Stimulated activated CD8-positive, alpha-beta memory T cell treated with anti-CD3 and anti-CD28 coated beads, Interleukin-7, amount 100 ng/mL, for 48 hours (primary cell): ENCODE measurements around the gene PKNOX1.
"Not testable (repeated sequence)": the region's sequence is repeated elsewhere in the genome, so short reads cannot be mapped to it uniquely, and the experiment has no call there.

Source experiments
- DNase-seq, 2 donors: peaks; one replicate each; pipeline ENCODE4 v3.0.0-alpha.2; 2020; ENCODE audit warnings: low read depth in 1 of 2; ENCODE audit errors: extremely low read depth in 1 of 2

The PKNOX1 gene

GRCh38 chr21:42949094-42949755, 25.1 kb upstream of the PKNOX1 start:
- DNase-seq, result not testable (repeated sequence)

- DNase-seq, result not testable (repeated sequence)
Observed at GRCh38 chr21:42951193-42951592, 23.2 kb upstream of the PKNOX1 start.

GRCh38 chr21:42956824-42957630, 17.3 kb upstream of the PKNOX1 start:
- no peak for DNase-seq

GRCh38 chr21:42958122-42958521, 16.2 kb upstream of the PKNOX1 start:
- not testable (repeated sequence) for DNase-seq

- DNase-seq, result no peak
Observed at GRCh38 chr21:42959728-42960127, 14.6 kb upstream of the PKNOX1 start.

- no peak for DNase-seq
Observed at GRCh38 chr21:42962380-42963007, 11.9 kb upstream of the PKNOX1 start.

- DNase-seq, result no peak
Observed at GRCh38 chr21:42964086-42964485, 10.3 kb upstream of the PKNOX1 start.

DNA sequence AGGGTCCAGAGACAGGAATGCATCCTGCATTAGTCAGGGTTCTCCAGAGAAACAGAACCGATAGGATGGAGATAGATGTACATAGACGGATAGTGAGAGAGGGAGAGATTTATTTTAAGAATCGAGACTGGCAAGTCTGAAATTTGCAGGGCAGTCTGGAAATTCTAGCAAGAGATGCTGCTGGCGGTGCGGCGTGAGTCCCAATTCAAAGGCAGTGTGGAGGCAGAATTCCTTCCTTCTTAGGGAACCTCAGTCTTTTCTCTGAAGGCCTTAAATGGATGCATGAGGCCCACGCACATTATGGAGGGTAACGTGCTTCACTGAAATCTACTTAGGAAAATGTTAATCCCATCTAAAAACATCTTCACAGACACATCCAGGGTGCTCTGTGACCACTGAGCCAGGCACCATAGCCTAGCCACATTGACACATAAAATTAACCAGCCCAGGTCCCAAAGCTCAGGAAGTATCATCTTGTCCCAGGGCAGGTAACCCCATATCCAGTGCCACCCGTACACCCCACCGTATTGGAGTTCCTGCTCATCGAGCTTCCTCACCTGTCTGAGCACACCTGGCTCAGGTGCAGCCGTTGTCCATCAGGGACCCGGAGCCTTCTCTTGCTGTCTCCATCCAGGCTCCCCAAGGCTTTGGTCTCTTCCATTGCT, 9.7 kb upstream of the PKNOX1 start:
- DNase-seq, result no peak

GRCh38 chr21:42965211-42965560, 9.2 kb upstream of the PKNOX1 start:
- no peak for DNase-seq

DNA sequence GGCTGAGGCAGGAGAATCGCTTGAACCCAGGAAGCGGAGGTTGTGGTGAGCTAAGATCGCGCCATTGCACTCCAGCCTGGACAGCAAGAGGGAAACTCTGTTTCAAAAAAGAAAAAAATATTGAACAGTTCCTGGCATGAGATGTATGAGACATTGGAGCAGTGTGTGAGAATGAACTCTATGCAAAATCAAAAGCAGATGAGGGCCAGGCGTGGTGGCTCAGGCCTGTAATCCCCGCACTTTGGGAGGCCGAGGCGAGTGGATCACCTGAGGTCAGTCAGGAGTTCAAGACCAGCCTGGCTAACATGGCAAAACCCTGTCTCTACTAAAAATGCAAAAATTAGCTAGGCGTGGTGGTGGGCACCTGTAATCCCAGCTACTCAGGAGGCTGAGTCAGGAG, 6.7 kb upstream of the PKNOX1 start:
- not testable (repeated sequence) for DNase-seq

DNA sequence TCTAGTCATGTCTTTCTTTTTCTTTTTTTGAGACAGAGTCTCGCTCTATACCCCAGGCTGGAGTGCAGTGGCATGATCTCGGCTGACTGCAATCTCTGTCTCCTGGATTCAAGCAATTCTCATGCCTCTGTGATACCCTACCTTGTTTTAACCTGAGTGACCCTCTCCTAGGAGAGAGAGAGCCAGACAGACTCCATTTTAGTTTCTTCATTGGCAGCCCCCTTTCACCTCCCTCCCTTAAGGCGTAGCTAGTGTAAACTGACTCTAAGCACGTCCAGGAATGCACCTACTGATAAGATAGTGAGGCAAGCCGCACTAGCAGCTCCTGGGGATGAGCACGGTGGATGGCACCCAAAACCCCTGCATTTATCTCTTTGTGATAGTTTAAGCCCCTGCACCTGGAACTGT, 5.2 kb upstream of the PKNOX1 start:
- DNase-seq, result no peak

DNA sequence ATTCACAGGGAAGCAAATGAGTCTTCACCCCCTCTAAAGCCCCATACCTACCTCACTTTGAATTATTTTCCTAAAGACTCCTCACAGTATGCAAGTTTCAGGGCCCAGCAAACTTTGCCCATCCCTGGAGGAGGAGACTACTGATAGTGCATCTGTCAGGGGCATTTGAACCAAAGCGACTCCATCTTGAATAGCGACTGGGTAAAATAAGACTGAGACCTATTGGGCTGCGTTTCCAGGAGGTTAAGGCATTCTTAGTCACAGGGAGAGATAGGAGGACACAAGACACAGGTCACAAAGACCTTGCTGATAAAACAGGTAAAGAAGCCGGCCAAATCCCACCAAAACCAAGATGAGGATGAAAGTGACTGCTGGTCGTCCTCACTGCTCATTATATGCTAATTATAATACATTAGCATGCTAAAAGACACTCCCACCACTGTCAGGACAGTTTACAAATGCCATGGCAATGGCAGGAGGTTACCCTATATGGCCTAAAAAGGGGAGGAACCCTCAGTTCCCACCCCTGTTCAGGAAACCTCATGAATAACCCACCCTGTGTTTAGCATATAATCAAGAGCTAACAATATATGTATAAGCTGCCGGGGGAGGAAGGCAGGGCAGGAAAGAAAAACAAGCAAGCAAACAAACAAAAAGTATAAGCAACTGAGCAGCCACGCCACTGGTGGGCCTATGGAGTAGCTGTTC, 3.3 kb upstream of the PKNOX1 start:
- DNase-seq, result no peak

DNA sequence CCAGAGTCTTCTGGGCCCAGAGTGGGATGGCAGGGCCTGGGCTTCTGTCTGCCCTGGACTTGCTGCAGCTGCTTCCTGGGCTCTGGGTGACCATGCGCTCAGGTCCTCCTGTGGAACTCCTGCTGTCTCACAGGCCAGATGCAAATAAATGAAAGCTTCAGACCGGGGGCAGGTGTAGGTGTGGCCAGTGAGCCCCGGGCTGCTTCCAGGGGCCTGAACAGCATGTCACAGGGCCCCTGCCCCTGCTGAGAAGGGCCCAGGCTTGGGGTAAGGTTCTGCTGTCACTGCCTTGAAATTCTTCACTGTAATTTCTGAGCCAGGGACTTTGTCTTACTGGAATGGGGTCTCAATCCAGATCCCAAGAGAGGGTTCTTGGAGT, 2.5 kb upstream of the PKNOX1 start:
- DNase-seq, result no peak

- no peak for DNase-seq
Observed at GRCh38 chr21:42973309-42973990, 912 bp upstream of the PKNOX1 start.

- peak; percentile 20 to 44 for DNase-seq
Observed at GRCh38 chr21:42974832-42975820, 764 bp downstream of the PKNOX1 start.

DNA sequence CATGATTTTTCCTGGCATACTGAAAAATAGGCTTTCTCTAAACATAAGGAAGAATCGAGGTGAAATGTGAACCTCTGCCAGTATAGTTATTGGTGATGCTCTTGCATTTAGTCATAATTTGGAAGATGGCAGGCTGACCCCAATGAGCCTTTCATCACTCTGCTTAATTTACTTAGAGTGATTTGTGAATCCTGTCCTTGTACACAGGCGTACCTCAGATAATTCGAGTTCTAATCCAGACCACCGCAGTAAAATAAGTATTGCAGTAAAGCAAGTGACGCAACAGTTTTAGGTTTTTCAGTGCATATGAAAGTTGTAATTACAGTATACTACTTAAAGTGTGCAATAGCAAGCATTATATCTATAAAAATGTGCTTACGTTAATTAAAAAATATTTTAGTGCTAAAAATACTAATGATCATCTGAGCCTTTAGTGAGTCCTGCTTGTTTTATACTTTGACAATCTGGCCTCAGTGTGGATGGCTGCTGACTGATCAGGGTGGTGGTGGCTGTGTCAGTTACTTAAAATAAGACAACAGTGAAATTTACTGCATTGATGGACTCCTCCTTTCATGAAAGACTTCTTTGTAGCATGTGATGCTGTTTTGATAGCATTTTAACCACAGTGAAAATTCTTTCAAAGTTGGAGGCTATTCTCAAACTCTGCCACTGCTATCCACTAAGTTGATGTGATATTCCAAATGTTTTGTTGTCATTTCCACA, 1.7 kb downstream of the PKNOX1 start:
- DNase-seq, result no peak

- no peak for DNase-seq
Observed at GRCh38 chr21:42980312-42981213, 6.2 kb downstream of the PKNOX1 start.

DNA sequence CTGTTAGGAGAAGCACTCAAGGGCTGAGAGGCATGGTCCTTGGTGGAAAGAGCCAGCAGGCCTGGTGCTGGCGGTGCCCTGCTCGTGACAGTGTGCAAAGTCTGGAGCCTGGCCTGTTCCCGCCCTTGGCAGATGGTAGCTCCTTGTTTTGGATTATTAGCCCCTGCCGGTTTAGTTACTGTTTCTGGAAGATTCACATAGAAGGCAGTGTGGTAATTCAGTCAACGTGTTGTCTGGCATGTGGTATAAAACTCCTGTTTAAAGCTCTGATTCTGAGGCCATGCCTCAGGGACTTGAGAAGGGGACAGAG, 6.8 kb downstream of the PKNOX1 start:
- DNase-seq, result no peak
